Sigmoid colon (tissue), 7 donors: Measurements from ENCODE around the gene SSH3. TPM values are rescaled to one million over a fixed set of nuclear protein-coding genes. Genes with fewer than 3 reads are reported as not detected.

Experiments used
- DNase-seq: peaks from one replicate; pipeline ENCODE4 v3.0.0-alpha.2; 2019
- H3K27ac ChIP-seq, 4 donors: fragments of 200-600 bp; sonication (generic); one replicate each; pipeline ENCODE4 v1.5.1; 2016 to 2019; ENCODE audit warnings: mild to moderate bottlenecking in 1 of 4
- H3K27me3 ChIP-seq, 3 donors: fragments of 200-600 bp; sonication (generic); one replicate each; pipeline ENCODE4 v1.5.1; 2019; ENCODE audit warnings: mild to moderate bottlenecking in 1 of 3
- H3K36me3 ChIP-seq, 4 donors: fragments of 200-600 bp; sonication (generic); one replicate each; pipeline ENCODE4 v1.5.1; 2016 to 2019
- H3K4me1 ChIP-seq, 4 donors: fragments of 200-600 bp; sonication (generic); one replicate each; pipeline ENCODE4 v1.5.1; 2017 to 2019
- H3K4me3 ChIP-seq, 4 donors: fragments of 200-600 bp; sonication (generic); one replicate each; pipeline ENCODE4 v1.5.1; 2017 to 2019; ENCODE audit warnings: mild to moderate bottlenecking in 2 of 4, moderate library complexity in 1 of 4
- H3K9me3 ChIP-seq, 4 donors: fragments of 200-600 bp in 3 of 4; sonication (generic) in 3 of 4; one replicate each; pipeline versions ENCODE4 v1.5.1 to v1.6.1; 2013 to 2019
- EP300 ChIP-seq, 4 donors: sonication (generic); formaldehyde crosslinking; IDR thresholded peaks; one replicate each; pipeline ENCODE4 v1.6.1; 2017; ENCODE audit warnings: antibody characterized with exemption in 4 of 4
- POLR2A ChIP-seq, 2 donors: fragments of 450-650 bp; IDR thresholded peaks; one replicate each; pipeline ENCODE4 v1.6.1; 2016; ENCODE audit warnings: antibody characterized with exemption in 2 of 2, mild to moderate bottlenecking in 2 of 2, moderate library complexity in 2 of 2
- POLR2AphosphoS5 ChIP-seq, 4 donors: sonication (generic); formaldehyde crosslinking; IDR thresholded peaks; one replicate each; pipeline ENCODE4 v1.6.1; 2017; ENCODE audit warnings: antibody characterized with exemption in 4 of 4
- WGBS, 2 donors: extraction: QIAGEN DNeasy Blood & Tissue Kit; methylation state at CpG; one replicate each; pipeline ENCODE4 v1.1.7; 2013; 5-methylcytosine and 5-hydroxymethylcytosine counted together
- intact Hi-C: fragments of 100-400 bp; cut with DNase I; formaldehyde crosslinking; loops from one replicate; pipeline ENCODE4 v1.15.1; 2023
- polyA plus RNA-seq, 3 donors: library from polyadenylated mRNA; stranded (reverse); fragments of 200-250 nt; gene quantifications; one replicate each; pipeline ENCODE4 v1.2.3, GENCODE V29; 2013
- total RNA-seq, 4 donors: library from RNA; depleted of rRNA; stranded (reverse); fragments of >200 nt; gene quantifications; one replicate each; pipeline ENCODE4 v1.1.0, GENCODE V29; 2016
- TF ChIP-seq, protein P1 (sequence below), 4 experiments: fragments of 450-650 bp in 3 of 4; fragments of 200-600 bp in 1 of 4; IDR thresholded peaks; one replicate each; pipeline ENCODE4 v1.5.1; 2016 to 2019; ENCODE audit warnings: antibody characterized with exemption in 4 of 4, mild to moderate bottlenecking in 3 of 4, moderate library complexity in 2 of 4
- donor health status: healthy with polysubstance abuse.
- donor health status: Bipolar disorder and iron deficiency.
- donor health status: healthy.

The SSH3 gene
- total and polyA plus RNA-seq, 7 donors, result 15.6 to 39.0 (median 26.5) TPM

- no peak for DNase-seq
- Histone ChIP-seq H3K9me3 (no peaks in the 10 kb centered on the region), H3K36me3 (peaks cover 0 to 26% (median 3%) of the 10 kb centered on the region in 4 donors), H3K27me3 (no peaks in the 10 kb centered on the region), H3K4me3 (no peak overlapping the region), H3K4me1 (peaks cover 0 to 3% (median 1%) of the 10 kb centered on the region in 4 donors), H3K27ac (no peak overlapping the region)
- 75 to 83% methylated on average over 15 of the region's 15 CpGs for WGBS, 2 donors
- TF ChIP-seq POLR2A (IDR thresholded peaks at IDR 0.05), result no peak
- no peak for TF ChIP-seq POLR2AphosphoS5 (IDR thresholded peaks at IDR 0.05)
- TF ChIP-seq, protein P1, sequence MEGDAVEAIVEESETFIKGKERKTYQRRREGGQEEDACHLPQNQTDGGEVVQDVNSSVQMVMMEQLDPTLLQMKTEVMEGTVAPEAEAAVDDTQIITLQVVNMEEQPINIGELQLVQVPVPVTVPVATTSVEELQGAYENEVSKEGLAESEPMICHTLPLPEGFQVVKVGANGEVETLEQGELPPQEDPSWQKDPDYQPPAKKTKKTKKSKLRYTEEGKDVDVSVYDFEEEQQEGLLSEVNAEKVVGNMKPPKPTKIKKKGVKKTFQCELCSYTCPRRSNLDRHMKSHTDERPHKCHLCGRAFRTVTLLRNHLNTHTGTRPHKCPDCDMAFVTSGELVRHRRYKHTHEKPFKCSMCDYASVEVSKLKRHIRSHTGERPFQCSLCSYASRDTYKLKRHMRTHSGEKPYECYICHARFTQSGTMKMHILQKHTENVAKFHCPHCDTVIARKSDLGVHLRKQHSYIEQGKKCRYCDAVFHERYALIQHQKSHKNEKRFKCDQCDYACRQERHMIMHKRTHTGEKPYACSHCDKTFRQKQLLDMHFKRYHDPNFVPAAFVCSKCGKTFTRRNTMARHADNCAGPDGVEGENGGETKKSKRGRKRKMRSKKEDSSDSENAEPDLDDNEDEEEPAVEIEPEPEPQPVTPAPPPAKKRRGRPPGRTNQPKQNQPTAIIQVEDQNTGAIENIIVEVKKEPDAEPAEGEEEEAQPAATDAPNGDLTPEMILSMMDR (IDR thresholded peaks at IDR 0.05), result no peak
- intact Hi-C loops, result no loop called here
Measured at GRCh38 chr11:67311556-67312082, 8.3 kb downstream of the SSH3 start.

DNA sequence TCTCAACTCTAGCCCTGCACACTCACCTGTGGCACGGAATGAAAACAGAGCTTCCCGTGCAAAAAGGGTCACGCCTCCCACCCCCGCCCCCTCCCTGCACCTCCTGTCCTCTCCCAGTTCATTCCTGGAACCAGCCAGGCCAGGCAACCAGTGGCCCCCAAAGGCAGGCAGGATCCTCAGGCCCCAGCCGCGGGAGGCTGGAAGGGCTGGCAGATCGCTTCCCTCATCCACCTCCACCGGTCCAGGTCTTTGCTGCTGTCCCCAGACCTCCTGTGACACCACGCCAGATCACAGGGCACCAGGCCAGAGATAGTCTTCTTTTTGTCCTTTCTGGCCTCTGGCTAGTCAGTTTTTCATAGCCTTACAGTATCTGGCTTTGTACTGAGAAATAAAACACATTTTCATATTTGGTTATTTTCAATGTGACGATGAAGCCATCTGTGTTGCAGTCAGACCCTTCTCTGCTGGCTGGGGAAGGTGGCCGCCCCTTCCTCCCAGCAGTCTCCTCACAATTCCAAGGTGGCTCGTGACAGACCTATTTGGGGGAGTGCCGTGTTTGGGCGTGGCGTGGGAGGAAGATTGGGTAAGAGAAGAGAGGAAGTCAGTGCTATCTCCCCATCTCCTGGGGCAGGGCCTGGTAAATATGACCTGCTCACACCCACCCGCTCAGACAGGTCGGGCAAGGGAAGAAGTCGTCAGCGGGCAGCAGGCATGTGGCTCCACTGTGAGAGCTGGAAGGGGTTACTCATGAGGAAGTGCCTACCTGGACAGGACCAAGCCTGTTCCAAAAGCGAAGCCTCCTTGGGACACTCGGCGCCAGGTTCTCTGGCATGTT, 9.1 kb downstream of the SSH3 start:
- 31 to 67% methylated on average over 22 of the region's 22 CpGs for WGBS, 2 donors
- Histone ChIP-seq H3K4me1 (peaks cover 0 to 5% (median 3%) of the 10 kb centered on the region in 4 donors), H3K27me3 (no peaks in the 10 kb centered on the region), H3K36me3 (peaks cover 0 to 26% (median 3%) of the 10 kb centered on the region in 4 donors), H3K4me3 (no peak overlapping the region), H3K27ac (peak overlapping the region in 1 of 4 donors; percentile 14), H3K9me3 (no peaks in the 10 kb centered on the region)
- DNase-seq, result no peak
- no peak for TF ChIP-seq POLR2AphosphoS5 (IDR thresholded peaks at IDR 0.05)
- TF ChIP-seq, protein P1 (IDR thresholded peaks at IDR 0.05), result no peak
- TF ChIP-seq EP300 (IDR thresholded peaks at IDR 0.05), result no peak
- TF ChIP-seq POLR2A (IDR thresholded peaks at IDR 0.05), result no peak
- intact Hi-C loops, result no loop called here

- no peaks in the 10 kb centered on the region for H3K27me3 ChIP-seq
- intact Hi-C loops, result no loop called here
- no peak for DNase-seq
- H3K4me1 ChIP-seq, result peaks cover 0 to 10% (median 6%) of the 10 kb centered on the region in 4 donors
- no peak overlapping the region for H3K4me3 ChIP-seq
- no peaks in the 10 kb centered on the region for H3K9me3 ChIP-seq
- no peak overlapping the region for H3K27ac ChIP-seq
- H3K36me3 ChIP-seq, result peaks cover 0 to 22% (median 2%) of the 10 kb centered on the region in 4 donors
- no peak for TF ChIP-seq EP300 (IDR thresholded peaks at IDR 0.05)
- no peak for TF ChIP-seq POLR2AphosphoS5 (IDR thresholded peaks at IDR 0.05)
- TF ChIP-seq, protein P1 (IDR thresholded peaks at IDR 0.05), result no peak
- no peak for TF ChIP-seq POLR2A (IDR thresholded peaks at IDR 0.05)
- WGBS, 2 donors, result 91 to 92% methylated on average over 11 of the region's 11 CpGs
Measured at GRCh38 chr11:67313125-67313890, 10.0 kb downstream of the SSH3 start.

DNA sequence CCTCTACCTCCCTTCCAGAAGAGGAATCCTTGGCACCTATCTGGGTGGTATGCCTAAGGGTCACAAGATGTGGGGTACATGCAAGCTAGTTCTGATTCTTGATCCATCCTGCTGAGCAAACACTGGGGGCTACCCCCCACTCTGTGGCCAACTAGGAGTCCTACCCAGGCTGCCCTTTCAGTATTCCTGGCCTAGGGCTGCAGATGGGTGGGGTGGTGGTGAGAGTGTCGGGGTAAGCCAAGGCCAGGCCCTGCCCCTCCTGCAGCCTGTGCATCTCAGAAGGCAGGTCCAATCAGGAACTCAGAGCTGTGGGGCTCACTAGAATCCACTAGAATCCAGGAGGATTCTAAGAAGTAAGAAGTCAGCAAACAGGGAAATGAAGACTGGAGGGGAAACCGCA, 10.9 kb downstream of the SSH3 start:
- intact Hi-C loops, result no loop called here
- TF ChIP-seq EP300 (IDR thresholded peaks at IDR 0.05), result no peak
- TF ChIP-seq, protein P1 (IDR thresholded peaks at IDR 0.05), result no peak
- TF ChIP-seq POLR2A (IDR thresholded peaks at IDR 0.05), result no peak
- TF ChIP-seq POLR2AphosphoS5 (IDR thresholded peaks at IDR 0.05), result no peak
- no peak overlapping the region for H3K4me3 ChIP-seq
- H3K27ac ChIP-seq, result no peak overlapping the region
- no peak for DNase-seq
- no peaks in the 10 kb centered on the region for H3K9me3 ChIP-seq
- peaks cover 0 to 13% (median 0%) of the 10 kb centered on the region in 4 donors for H3K36me3 ChIP-seq
- H3K4me1 ChIP-seq, result peaks cover 0 to 19% (median 15%) of the 10 kb centered on the region in 4 donors
- H3K27me3 ChIP-seq, result no peaks in the 10 kb centered on the region
- 78 to 81% methylated on average over 2 of the region's 2 CpGs for WGBS, 2 donors
